Measurements from ENCODE around the gene TSPYL4.

GRCh38 chr6:116201538-116201937 is 52.3 kb downstream of the TSPYL4 start:
- TF ChIP-seq CTCF (conservative IDR thresholded peaks at IDR 0.05; ENCODE audit: low read length) (no peak), EZH2phosphoT487 (IDR thresholded peaks at IDR 0.05; ENCODE audit: borderline replicate concordance) (no peak)

Measured in Loucy (cell line).